Lower leg skin (tissue), 4 donors: ENCODE results near the gene CCDC144A. TPM values are rescaled to one million over a fixed set of nuclear protein-coding genes. Genes with fewer than 3 reads are reported as not detected.
"Not testable (repeated sequence)": the region's sequence is repeated elsewhere in the genome, so short reads cannot be mapped to it uniquely, and the experiment has no call there.

Source experiments
- DNase-seq, 2 donors: peaks; one replicate each; pipeline ENCODE4 v3.0.0-alpha.2; 2019; ENCODE audit warnings: low spot score in 2 of 2
- H3K4me3 ChIP-seq: fragments of 200-600 bp; sonication (generic); 2 replicates; pipeline ENCODE4 v1.5.1; 2017; ENCODE audit warnings: mild to moderate bottlenecking, low read depth; ENCODE audit not compliant: poor library complexity, severe bottlenecking
- CTCF ChIP-seq, 3 donors: fragments of 450-650 bp; IDR thresholded peaks; one replicate each; pipeline ENCODE4 v1.5.1; 2016; ENCODE audit warnings: antibody characterized with exemption in 3 of 3, mild to moderate bottlenecking in 3 of 3, moderate library complexity in 2 of 3
- POLR2A ChIP-seq, 2 donors: fragments of 450-650 bp; IDR thresholded peaks; one replicate each; pipeline ENCODE4 v1.6.1; 2016 to 2017; ENCODE audit warnings: antibody characterized with exemption in 2 of 2, mild to moderate bottlenecking in 1 of 2, moderate library complexity in 1 of 2
- WGBS, 2 donors: methylation state at CpG; one replicate each; pipeline ENCODE4 v1.1.5; 2018; 5-methylcytosine and 5-hydroxymethylcytosine counted together
- intact Hi-C: fragments of 100-400 bp; cut with DNase I; formaldehyde crosslinking; loops from one replicate; pipeline ENCODE4 v1.15.0; 2023; ENCODE audit warnings: low total_unique reads
- total RNA-seq, 4 donors: library from RNA; depleted of rRNA; stranded (reverse); fragments of >200 nt; gene quantifications; one replicate each; pipeline ENCODE4 v1.1.0, GENCODE V29; 2016

The CCDC144A gene
- total RNA-seq, 4 donors from 2014 or later: 0.15 to 5.4 (median 1.2) TPM

GRCh38 chr17:16788889-16789536 lies 99.0 kb downstream of the CCDC144A start:
- DNase-seq, H3K4me3 ChIP-seq, intact Hi-C loops: not testable (repeated sequence)
- WGBS, 2 donors: 73 to 92% methylated on average over 3 of the region's 11 CpGs

GRCh38 chr17:16789622-16790021 lies 99.6 kb downstream of the CCDC144A start:
- WGBS, 2 donors: 93 to 98% methylated on average over 3 of the region's 3 CpGs
- intact Hi-C loops, DNase-seq, H3K4me3 ChIP-seq: not testable (repeated sequence)

- DNase-seq, H3K4me3 ChIP-seq, intact Hi-C loops: not testable (repeated sequence)
- 91 to 93% methylated on average over 5 to 7 of the region's 9 CpGs for WGBS, 2 donors
These were observed 100.4 kb downstream of the CCDC144A start for GRCh38 chr17:16790313-16790871.

GRCh38 chr17:16794215-16794614 lies 104.2 kb downstream of the CCDC144A start:
- DNase-seq, intact Hi-C loops, H3K4me3 ChIP-seq: not testable (repeated sequence)
- WGBS, 2 donors: 76% methylated on average over 2 to 4 of the region's 5 CpGs

- intact Hi-C loops, DNase-seq, H3K4me3 ChIP-seq: not testable (repeated sequence)
- 93 to 97% methylated on average over 7 of the region's 7 CpGs for WGBS, 2 donors
These were observed 105.9 kb downstream of the CCDC144A start for GRCh38 chr17:16795894-16796293.

- intact Hi-C loops, DNase-seq, H3K4me3 ChIP-seq: not testable (repeated sequence)
- 81 to 83% methylated on average over 5 of the region's 5 CpGs for WGBS, 2 donors
These were observed 114.8 kb downstream of the CCDC144A start for GRCh38 chr17:16804851-16805250.

- H3K4me3 ChIP-seq, DNase-seq, intact Hi-C loops: not testable (repeated sequence)
- 88 to 92% methylated on average over 4 of the region's 4 CpGs for WGBS, 2 donors
These were observed 116.6 kb downstream of the CCDC144A start for GRCh38 chr17:16806599-16806998.

GRCh38 chr17:16807620-16808019 lies 117.6 kb downstream of the CCDC144A start:
- DNase-seq, H3K4me3 ChIP-seq, intact Hi-C loops: not testable (repeated sequence)
- WGBS, 2 donors: 75% methylated on average over 8 of the region's 9 CpGs; no CpG with 5 or more reads in 1 of the 2 donors

GRCh38 chr17:16810236-16810635 lies 120.2 kb downstream of the CCDC144A start:
- intact Hi-C loops, DNase-seq: not testable (repeated sequence)
- WGBS, 2 donors: 87 to 100% methylated on average over 1 to 5 of the region's 5 CpGs

GRCh38 chr17:16812126-16812525 lies 122.1 kb downstream of the CCDC144A start:
- H3K4me3 ChIP-seq, DNase-seq, intact Hi-C loops: not testable (repeated sequence)
- WGBS, 2 donors: 26 to 30% methylated on average over 2 to 6 of the region's 7 CpGs

More at GRCh38 chr17:16810236-16810635, 120.2 kb downstream of the CCDC144A start:
- not testable (repeated sequence) for H3K4me3 ChIP-seq

GRCh38 chr17:16814439-16814838 lies 124.4 kb downstream of the CCDC144A start:
- 82 to 89% methylated on average over 3 to 7 of the region's 7 CpGs for WGBS, 2 donors
- intact Hi-C loops: no loop called here
- TF ChIP-seq POLR2A (IDR thresholded peaks at IDR 0.05): no peak
- TF ChIP-seq CTCF (IDR thresholded peaks at IDR 0.05): no peak
- DNase-seq: no peak
- H3K4me3 ChIP-seq: no peak overlapping the region
